Esophagus mucosa (tissue), 1 donor: ENCODE measurements around the gene ZNF408. TPM values are rescaled to one million over a fixed set of nuclear protein-coding genes. Genes with fewer than 3 reads are reported as not detected.
"Not testable (repeated sequence)": the region's sequence is repeated elsewhere in the genome, so short reads cannot be mapped to it uniquely, and the experiment has no call there.

Experiments used
- ATAC-seq: fragments of 200-7000 bp; cut with Tn5 transposase; one replicate; pipeline ENCODE4 v1.9.1; 2020
- total RNA-seq: library from RNA; stranded (reverse); gene quantifications from one replicate; pipeline ENCODE4 v1.2.4, GENCODE V29; 2023
- donor health status: DM: yes; HTN: yes; CAD: no.

Gene ZNF408
- 6.7 TPM for total RNA-seq

GRCh38 chr11:46700241-46701077 lies at the start of gene ZNF408, which contains the start of gene ARHGAP1:
TSS of gene ZNF408 (plus strand) at chr11:46701031. CDS start at chr11:46701048, 17 bp downstream.
TSS of gene ARHGAP1 (minus strand) at chr11:46700619. CDS start at chr11:46696107, 4,512 bp downstream.
- peak; percentile 97 for ATAC-seq

GRCh38 chr11:46655631-46656030 lies 45.2 kb upstream of the ZNF408 start:
- ATAC-seq: no peak

GRCh38 chr11:46657186-46657585 lies 43.6 kb upstream of the ZNF408 start:
- ATAC-seq: no peak

GRCh38 chr11:46658259-46658658 lies 42.6 kb upstream of the ZNF408 start:
- ATAC-seq: no peak

- no peak for ATAC-seq
These were observed 40.9 kb upstream of the ZNF408 start for GRCh38 chr11:46659908-46660307.

- ATAC-seq: no peak
These were observed 39.0 kb upstream of the ZNF408 start for GRCh38 chr11:46661836-46662235.

GRCh38 chr11:46662366-46662765 lies 38.5 kb upstream of the ZNF408 start:
- no peak for ATAC-seq

- no peak for ATAC-seq
These were observed 37.4 kb upstream of the ZNF408 start for GRCh38 chr11:46663277-46663940.

GRCh38 chr11:46664612-46665011 lies 36.2 kb upstream of the ZNF408 start:
- ATAC-seq: no peak

GRCh38 chr11:46665356-46665755 lies 35.5 kb upstream of the ZNF408 start:
- ATAC-seq: no peak

GRCh38 chr11:46666516-46666915 lies 34.3 kb upstream of the ZNF408 start:
- ATAC-seq: no peak

- no peak for ATAC-seq
These were observed 33.8 kb upstream of the ZNF408 start for GRCh38 chr11:46667043-46667481.

- ATAC-seq: no peak
These were observed 32.2 kb upstream of the ZNF408 start for GRCh38 chr11:46668480-46669085.

- no peak for ATAC-seq
These were observed 31.1 kb upstream of the ZNF408 start for GRCh38 chr11:46669711-46670139.

- not testable (repeated sequence) for ATAC-seq
These were observed 30.3 kb upstream of the ZNF408 start for GRCh38 chr11:46670521-46670920.

- no peak for ATAC-seq
These were observed 28.9 kb upstream of the ZNF408 start for GRCh38 chr11:46671958-46672315.

GRCh38 chr11:46672381-46672839 lies 28.4 kb upstream of the ZNF408 start:
- ATAC-seq: no peak

- ATAC-seq: no peak
These were observed 26.9 kb upstream of the ZNF408 start for GRCh38 chr11:46673713-46674462.

- ATAC-seq: peak; percentile 23
These were observed 26.2 kb upstream of the ZNF408 start for GRCh38 chr11:46674463-46675287.

GRCh38 chr11:46675288-46675851 lies 25.5 kb upstream of the ZNF408 start:
- peak; percentile 85 for ATAC-seq

GRCh38 chr11:46675949-46676348 lies 24.9 kb upstream of the ZNF408 start:
- ATAC-seq: no peak
